CD4-positive, alpha-beta T cell treated with Interleukin-17A for 4 hours (primary cell): ENCODE data around the gene GUCY1B1.

Source experiments
- DNase-seq: peaks from one replicate; pipeline ENCODE4 v3.0.0-alpha.2; 2020; ENCODE audit warnings: mixed read lengths

GUCY1B1 gene

DNA sequence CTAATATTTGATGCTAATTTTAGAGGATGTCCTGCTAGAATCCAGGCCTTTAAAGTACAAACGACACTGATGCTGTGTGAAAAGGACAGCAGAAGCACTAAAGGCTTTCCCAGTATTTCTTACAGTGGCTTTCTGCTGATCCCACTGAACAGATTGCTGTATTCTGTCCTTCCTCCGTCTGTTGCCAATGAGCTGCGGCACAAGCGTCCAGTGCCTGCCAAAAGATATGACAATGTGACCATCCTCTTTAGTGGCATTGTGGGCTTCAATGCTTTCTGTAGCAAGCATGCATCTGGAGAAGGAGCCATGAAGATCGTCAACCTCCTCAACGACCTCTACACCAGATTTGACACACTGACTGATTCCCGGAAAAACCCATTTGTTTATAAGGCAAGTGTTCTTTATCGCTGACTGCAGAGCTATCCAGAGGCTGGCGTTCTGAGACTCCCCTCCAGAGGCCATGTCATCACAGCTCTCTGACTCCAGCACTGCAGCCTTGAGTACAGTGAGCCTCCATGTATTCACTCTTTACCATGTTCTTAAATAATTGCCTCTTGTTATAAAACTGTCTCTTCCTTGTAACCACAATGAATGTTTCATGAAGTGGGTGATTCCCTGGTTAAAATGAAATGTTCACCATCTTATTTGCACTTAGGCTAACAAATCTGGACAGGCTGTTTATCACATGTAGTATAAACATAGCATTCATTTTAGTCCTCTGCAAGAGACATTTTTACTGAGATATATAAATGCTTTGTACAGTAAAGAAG, 43.6 kb downstream of the GUCY1B1 start:
- no peak for DNase-seq

DNA sequence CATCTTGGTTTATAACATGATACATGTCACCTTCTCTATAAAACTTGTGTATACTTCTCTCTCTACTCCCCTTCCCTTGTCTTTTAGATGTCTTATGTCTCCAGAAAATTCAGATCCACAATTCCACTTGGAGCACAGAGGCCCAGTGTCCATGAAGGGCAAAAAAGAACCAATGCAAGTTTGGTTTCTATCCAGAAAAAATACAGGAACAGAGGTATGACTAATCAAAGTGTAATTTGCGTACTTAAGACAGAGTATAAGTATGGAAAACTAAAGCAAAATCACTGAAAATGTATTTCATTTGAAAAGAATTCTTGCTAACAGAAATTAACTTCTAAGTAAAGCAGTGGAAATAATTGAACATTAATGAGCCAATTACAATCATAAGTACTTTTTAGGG, 46.2 kb downstream of the GUCY1B1 start:
- no peak for DNase-seq

DNA sequence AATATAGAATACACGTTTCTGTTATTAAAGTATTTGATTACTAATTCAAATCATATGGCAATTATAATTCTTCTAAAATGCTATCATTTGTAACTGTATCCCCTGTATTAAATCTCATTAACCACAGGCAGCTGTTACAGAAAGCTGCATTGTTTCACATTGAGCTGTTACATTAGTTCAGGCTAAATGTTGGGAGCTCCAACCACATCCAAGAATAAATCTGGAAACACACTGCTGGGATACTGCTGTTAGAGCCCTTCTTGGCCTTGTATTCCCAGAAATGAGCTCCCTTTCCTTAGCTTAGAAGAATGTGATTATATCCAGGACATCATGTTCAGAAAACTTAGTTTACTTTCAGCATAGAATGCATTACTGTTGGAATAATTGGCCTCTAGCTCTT, 48.2 kb downstream of the GUCY1B1 start:
- no peak for DNase-seq

DNA sequence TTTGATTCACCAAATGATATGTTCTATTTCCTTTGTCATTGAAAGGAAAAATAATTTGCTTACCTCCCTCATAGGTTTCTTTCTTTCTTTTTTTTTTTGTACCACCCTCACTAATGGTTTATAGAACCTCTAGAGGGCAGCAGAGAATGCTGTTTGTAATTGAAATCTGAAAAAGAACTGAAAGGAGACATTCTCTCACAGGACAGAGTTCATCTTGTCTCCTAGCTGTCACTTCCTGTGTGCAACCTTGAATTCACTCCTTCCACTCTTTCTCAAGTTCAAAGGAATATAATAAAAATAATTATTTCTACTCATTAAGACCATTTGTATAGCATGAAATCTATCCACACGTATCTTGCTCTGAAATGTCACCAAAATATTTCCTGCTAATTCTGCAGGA, 51.0 kb downstream of the GUCY1B1 start:
- DNase-seq = no peak

DNA sequence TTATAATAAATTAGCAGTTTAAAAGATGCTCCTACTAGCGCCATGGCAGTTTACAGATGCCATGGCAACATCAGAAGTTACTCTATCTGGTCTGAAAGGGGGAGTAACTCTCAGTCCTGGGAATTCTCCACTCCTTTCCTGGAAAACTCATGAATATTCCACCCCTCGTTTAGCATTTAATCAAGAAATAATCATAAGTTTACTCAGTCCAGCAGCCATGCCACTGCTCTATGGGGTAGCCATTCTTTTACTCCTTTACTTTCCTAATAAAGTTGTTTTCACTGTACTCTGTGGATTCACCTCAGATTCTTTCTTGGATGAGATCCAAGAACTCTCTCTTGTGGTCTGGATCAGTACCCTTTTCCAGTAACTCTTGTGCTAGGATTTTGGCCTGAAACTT, 52.3 kb downstream of the GUCY1B1 start:
- no peak for DNase-seq

DNA sequence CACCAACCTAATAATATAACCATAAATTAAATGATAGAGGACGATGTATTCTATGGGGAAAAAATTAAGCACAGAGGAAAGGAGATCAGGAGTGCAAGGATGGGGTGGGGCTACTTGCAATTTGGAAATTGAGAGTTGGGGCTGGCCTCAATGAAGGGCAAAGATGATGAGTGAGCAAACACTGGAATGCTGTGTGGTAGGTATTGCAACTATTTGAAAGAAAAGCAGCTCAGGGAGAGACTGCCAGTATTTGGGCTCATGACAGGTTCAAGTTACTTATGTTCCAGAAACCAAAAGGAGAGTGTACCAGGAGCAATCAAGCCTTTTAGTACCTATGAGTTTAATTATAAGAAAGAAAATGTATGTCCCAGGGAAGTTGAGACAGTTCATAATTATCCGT, 59.8 kb downstream of the GUCY1B1 start:
- DNase-seq = no peak

DNA sequence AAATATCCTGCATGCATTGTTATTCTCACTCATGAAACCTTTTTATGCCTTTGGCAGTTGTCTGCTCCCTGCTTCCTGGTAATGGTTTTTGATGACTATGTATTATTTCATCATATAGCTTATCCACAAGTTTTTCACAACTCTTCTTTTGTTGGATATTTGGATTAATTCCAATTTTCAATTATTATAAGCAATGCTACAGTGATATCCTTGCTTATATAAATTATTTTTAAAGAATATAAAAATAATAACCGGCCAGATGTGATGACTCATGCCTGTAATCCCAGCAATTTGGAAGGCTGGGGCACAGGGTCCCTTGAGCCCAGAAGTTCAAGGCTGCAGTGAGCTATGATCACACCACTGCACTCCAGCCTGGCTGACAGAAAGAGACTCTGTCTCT, 60.2 kb downstream of the GUCY1B1 start:
- no peak for DNase-seq

DNA sequence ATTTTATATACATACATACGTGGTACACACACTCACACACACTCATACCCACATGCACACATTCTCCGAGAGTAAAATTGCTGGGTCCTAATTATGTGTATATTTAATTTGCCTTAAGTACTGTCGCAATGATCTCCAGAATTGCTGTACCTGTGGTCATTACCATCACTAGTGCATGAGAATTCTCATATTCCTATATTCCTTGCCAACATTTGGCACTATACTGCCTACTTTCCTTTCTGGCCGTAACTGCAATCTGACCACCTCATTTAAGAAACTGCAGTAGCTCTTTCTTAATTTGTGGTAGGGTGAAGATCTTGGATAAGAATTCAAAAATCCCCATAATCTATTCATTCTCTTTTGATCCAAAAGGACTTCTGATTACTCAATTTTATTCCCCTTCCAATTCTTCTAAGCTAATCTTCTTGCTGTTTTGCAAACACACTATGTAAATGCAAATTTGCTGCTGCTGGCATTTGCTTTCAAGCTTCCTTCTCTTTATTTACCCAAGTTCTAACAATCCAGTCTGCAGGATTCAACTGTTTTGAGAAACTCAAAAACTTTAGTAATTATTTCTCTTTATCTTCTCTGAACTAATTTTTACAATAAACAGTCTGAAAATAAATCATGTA, 62.2 kb downstream of the GUCY1B1 start:
- no peak for DNase-seq

DNA sequence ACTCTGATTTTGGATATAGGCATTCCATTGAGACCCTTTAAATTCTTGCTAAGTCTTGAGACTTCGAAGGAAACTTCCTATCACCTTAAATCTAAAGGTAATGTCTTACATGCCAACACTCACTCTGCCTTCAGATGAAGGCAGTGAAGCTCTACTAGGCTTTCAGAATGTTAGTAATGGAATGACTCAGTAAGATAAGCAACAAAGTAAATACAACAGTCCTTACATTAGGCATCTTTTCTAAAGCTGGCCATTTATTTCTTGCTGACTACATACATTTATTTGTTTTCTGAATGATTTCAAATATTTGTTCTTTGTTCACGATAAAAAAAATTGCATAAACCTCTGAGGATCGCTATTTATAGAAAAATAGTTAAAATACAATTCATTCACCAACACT, 63.8 kb downstream of the GUCY1B1 start:
- no peak for DNase-seq

DNA sequence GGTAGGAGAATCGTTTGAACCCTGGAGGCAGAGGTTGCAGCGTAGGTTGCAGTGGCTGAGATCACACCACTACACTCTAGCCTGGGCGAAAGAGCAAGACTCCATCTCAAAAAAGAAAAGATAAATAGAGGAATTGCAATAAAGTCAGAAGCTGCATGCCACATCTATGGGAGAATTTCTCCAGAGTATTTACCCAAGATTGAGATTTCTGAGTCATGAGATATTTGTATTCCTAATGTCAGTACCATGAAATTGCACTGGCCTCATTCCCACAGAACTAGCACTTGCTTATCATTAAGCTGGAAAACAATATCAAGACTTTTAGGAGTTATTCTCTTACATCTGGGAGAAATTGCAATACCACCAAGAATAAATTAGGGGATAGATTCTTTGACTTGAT, 69.8 kb downstream of the GUCY1B1 start:
- no peak for DNase-seq

DNA sequence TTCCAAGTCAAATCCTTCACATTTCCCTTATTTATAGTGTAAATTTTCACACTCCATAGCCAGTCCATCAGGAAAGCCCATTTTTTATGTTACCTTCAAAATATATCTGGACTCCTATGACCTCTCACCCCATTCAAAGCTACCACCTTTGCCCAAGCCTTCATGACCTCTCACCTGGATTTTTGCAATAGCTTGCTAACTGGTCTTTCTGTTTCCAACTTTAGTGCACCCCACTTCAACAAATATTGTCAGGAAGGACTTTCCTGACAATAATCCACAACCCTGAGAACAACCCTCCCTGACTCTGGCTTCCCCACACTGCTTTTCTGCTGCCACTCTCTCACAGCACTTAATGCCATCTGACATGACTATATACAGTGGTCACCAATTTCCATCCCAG, 73.8 kb downstream of the GUCY1B1 start:
- DNase-seq = no peak

DNA sequence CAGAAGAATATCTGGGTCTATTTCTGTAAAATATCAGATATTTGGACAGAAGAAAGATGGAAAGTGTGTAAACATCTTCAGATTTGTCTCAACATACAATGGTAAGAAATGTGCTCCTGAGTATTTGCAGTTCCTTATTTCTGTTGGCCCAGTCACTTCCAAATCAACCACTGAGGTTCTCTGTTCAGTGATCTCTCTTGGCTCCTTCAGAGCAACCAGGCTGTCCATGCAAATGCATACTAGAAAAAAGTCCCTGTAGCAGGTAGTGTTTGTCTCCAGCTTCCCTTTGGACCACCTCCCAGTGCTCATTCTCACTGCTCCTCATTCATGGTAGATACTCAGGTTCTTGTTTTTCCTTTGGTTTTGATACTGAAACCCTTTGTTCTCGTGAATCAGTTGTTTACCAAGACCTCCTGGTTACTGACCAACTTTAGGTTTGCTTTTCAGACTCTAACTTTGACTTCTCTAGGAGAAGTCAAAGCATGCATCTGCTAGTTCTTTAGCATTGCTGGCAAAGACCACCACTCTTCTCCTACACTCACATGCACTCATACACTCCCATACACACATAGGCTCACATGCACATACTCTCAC, 78.5 kb downstream of the GUCY1B1 start:
- DNase-seq = no peak

DNA sequence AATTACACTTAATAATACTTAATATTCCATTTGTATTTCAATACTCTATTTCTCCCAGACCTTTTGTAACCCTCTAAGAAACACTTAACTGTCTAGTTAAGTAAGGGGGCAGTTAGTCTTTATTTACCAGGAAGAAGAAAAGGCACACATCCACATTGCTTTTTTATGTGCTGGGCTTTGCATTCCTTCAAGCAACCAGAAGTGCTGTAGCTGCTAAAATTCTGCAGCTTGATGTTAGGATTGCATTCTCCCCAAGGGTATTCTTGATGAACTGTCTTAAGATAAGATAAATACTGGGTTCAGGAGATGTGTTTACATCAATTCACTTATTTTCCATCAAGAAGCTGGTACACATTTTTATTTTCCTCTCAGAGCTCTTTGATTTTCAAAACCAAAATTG, 83.3 kb downstream of the GUCY1B1 start:
- no peak for DNase-seq

DNA sequence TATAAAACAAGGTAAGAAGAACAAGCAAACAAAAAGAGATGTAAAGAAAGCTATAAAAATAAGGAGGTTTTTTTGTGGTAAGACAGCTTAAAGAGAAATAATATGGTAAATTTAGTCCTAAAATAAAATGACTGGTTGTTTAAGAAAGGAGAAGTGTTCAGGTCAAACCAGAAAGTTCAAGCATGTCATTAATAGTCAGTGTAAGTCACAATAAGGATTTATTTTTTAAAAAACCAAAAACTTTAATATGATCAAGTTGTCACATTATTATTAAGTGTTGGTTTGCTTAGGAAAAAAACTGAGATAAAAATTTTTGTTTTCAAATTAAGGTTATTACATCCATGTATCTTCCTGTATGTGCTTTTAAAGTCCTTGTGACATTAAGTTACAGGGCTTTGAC, 88.1 kb downstream of the GUCY1B1 start:
- DNase-seq = no peak

DNA sequence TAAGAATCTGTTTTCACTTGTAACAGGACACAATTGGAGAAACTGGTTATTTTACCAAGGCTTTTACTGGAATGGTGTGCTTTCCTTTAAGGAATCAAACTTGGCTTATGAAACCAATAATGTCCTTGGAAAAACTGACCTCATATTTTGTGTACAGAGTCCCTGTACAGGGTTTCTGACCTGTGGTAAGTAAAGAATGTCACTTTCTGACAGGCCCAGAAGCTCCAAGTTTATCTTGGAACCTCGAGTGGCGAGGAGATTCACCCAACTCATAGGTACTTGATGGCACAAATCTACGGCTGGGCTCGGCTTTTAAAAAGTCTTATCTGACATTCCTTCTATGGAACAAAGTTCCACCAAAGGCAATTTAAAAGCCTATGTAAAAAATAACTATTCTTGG, 90.2 kb downstream of the GUCY1B1 start:
- DNase-seq = no peak

DNA sequence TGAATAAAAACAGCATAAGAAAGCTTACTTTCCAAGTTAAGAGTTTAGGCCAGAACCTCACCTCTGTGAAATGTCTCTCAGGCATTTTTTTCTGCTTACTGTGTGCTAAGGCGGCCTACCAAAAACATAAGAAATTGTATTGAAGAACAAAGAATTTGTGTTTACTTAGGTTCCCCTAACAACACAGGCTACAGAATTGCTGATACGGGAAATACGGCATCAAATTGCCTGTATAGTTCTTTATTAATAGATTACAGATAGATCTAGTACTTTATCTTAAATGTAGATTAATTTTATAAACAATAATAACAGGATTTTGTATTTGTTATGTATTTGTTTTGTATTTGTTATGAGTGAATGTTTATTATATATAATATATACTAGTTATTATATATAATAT, 94.4 kb downstream of the GUCY1B1 start:
- DNase-seq = no peak

DNA sequence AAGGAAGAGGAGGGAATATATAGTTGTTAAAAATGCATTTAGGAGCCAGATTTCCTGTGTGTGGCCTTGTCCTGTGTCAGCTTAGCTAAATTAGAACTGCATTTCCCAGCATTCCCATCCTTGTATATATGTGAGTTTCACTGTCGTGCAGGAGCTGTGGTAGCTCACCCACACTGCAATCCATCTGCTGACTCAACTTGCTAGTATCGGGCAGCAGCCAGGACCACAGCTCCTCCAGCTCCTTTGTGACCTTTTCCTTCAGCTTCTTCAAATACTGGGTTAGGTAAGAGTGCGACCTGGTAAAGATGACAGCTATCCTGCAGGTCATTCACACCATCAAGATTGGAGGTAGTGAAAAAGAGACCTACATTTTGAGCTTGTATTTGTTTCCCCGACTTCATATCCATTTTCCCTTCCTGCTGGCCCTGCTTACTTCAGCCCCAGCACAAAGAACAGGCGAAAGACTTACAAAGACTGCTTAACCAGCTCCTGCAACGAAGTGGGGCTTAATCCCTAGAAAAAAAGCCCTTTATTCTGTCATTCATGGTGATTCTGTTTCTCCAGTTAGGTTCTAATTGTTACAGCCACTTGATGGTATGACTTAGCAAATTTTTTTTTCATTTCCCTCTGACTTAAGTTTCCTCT, 95.9 kb downstream of the GUCY1B1 start:
- DNase-seq = no peak

DNA sequence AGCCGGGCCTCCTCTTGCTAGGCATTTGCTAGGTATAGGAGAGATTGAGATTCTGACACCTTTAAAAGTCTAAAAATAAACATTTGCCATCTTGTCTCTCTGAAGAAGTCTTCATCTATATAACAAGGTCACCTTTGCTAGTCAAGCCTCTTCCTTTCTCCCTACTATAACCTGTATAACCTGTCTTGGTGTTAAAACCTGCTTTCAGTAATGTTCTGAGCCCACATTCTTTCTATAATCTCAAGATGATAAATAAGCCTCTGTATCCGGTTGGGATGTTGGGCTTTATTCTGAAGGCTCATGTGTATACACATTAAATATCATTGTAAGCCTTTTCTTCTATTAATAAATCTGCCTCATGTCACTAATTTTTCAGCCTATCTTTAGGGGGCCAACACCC, 97.1 kb downstream of the GUCY1B1 start:
- DNase-seq = no peak
